HepG2 (cell line): ENCODE results near the gene STYK1. TPM values are rescaled to one million over a fixed set of nuclear protein-coding genes. Genes with fewer than 3 reads are reported as not detected.
A peak's percentile ranks its signal among the peaks of the same experiment; 100 is the strongest.

Experiments used
- DBP ChIP-seq: sonication (generic); formaldehyde crosslinking; IDR thresholded peaks from 2 replicates; pipeline ENCODE4 v1.4.0; 2020; ENCODE audit warnings: missing genetic modification reagents; ENCODE audit errors: not compliant biosample characterization
- FOXA1 ChIP-seq, 2 experiments: fragments of 450-650 bp in 1 of 2; sonication (generic) in 1 of 2; formaldehyde crosslinking in 1 of 2; IDR thresholded peaks; 2 replicates each; pipeline versions ENCODE4 v1.4.0 to v1.6.1; 2016 to 2020; ENCODE audit warnings: missing genetic modification reagents in 1 of 2
- MED1 ChIP-seq: sonication (generic); formaldehyde crosslinking; IDR thresholded peaks from 2 replicates; pipeline ENCODE4 v1.4.0; 2020; ENCODE audit warnings: missing genetic modification reagents
- TAF1 ChIP-seq: sonication (generic); formaldehyde crosslinking; IDR thresholded peaks from 2 replicates; pipeline ENCODE4 v1.4.0; 2020; ENCODE audit warnings: missing genetic modification reagents
- ZNF318 ChIP-seq: sonication (generic); formaldehyde crosslinking; IDR thresholded peaks from 2 replicates; pipeline ENCODE4 v1.4.0; 2020; ENCODE audit warnings: mild to moderate bottlenecking, missing genetic modification reagents
- ZNF564 ChIP-seq: sonication (generic); formaldehyde crosslinking; IDR thresholded peaks from 2 replicates; pipeline ENCODE4 v1.8.1; 2023; ENCODE audit warnings: mild to moderate bottlenecking, missing genetic modification reagents
- polyA plus RNA-seq, 8 experiments: library from polyadenylated mRNA; depleted of rRNA in 3 of 8; stranded (reverse) in 7 of 8; unstranded in 1 of 8; fragments of >200 nt; fragmentation: Illumina TruSeq in 4 of 8; extraction: Trizol in 4 of 8; gene quantifications; 2 replicates each; pipeline versions ENCODE4 v1.2.1 to v1.2.3, GENCODE V29; 2011 to 2016; ENCODE audit warnings: low read depth in 4 of 8, missing spikeins in 1 of 8, mixed read lengths in 1 of 8; ENCODE audit not compliant: insufficient read depth in 1 of 8
- total RNA-seq, 5 experiments: library from RNA; depleted of rRNA; stranded (reverse); fragments of >200 nt; fragmentation: Illumina TruSeq; extraction: Trizol; gene quantifications; 2 replicates each; pipeline ENCODE4 v1.2.3, GENCODE V29; 2016; ENCODE audit warnings: low read depth in 1 of 5
- TF ChIP-seq, protein P1 (sequence below): sonication (generic); formaldehyde crosslinking; IDR thresholded peaks from 2 replicates; pipeline ENCODE4 v1.5.0; 2020; ENCODE audit warnings: missing genetic modification reagents, mild to moderate bottlenecking, borderline replicate concordance
- TF ChIP-seq, protein P2 (sequence below), 2 experiments: sonication (generic) in 1 of 2; formaldehyde crosslinking in 1 of 2; IDR thresholded peaks; 2 replicates each; pipeline versions ENCODE4 v1.4.0 to v1.6.1; 2018 to 2020; ENCODE audit warnings: missing genetic modification reagents in 2 of 2, borderline replicate concordance in 1 of 2, low read depth in 1 of 2, mild to moderate bottlenecking in 1 of 2, missing biosample characterization in 1 of 2
- TF ChIP-seq, protein P3 (sequence below): sonication (generic); formaldehyde crosslinking; IDR thresholded peaks from 2 replicates; pipeline ENCODE4 v1.5.0; 2020; ENCODE audit warnings: missing genetic modification reagents

STYK1 gene
- total and polyA plus RNA-seq, 2 of the 13 experiments (the other 11 are each of a cell fraction or from before 2014, with no cell fraction given): not detected

GRCh38 chr12:10613349-10614055 is 60.4 kb downstream of the STYK1 start, which contains the start of gene MAGOHB (continued):
- TF ChIP-seq ZNF318 (CRISPR knock-in tag): 0 out of 2 replicates have a peak, but pooled peaks have one; percentile 51
- peak; percentile 86 for TF ChIP-seq MED1
- no peak for TF ChIP-seq FOXA1 (IDR thresholded peaks at IDR 0.05)
- 0 out of 2 replicates have a peak, but pooled peaks have one; percentile 29 for TF ChIP-seq FOXA1 (CRISPR knock-in tag; IDR thresholded peaks at IDR 0.05)
- TF ChIP-seq, protein P1, sequence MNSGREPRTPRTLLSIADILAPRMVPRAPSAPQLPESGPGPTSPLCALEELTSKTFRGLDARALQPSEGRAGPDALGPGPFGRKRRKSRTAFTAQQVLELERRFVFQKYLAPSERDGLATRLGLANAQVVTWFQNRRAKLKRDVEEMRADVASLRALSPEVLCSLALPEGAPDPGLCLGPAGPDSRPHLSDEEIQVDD (CRISPR knock-in tag): no peak
- TF ChIP-seq, protein P2, sequence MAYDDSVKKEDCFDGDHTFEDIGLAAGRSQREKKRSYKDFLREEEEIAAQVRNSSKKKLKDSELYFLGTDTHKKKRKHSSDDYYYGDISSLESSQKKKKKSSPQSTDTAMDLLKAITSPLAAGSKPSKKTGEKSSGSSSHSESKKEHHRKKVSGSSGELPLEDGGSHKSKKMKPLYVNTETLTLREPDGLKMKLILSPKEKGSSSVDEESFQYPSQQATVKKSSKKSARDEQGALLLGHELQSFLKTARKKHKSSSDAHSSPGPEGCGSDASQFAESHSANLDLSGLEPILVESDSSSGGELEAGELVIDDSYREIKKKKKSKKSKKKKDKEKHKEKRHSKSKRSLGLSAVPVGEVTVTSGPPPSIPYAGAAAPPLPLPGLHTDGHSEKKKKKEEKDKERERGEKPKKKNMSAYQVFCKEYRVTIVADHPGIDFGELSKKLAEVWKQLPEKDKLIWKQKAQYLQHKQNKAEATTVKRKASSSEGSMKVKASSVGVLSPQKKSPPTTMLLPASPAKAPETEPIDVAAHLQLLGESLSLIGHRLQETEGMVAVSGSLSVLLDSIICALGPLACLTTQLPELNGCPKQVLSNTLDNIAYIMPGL (CRISPR knock-in tag; IDR thresholded peaks at IDR 0.05; ENCODE audit: borderline replicate concordance in 1 of 2, low read depth in 1 of 2): peak; percentile 92 to 95
- peak; percentile 81 for TF ChIP-seq DBP
- TF ChIP-seq, protein P3, sequence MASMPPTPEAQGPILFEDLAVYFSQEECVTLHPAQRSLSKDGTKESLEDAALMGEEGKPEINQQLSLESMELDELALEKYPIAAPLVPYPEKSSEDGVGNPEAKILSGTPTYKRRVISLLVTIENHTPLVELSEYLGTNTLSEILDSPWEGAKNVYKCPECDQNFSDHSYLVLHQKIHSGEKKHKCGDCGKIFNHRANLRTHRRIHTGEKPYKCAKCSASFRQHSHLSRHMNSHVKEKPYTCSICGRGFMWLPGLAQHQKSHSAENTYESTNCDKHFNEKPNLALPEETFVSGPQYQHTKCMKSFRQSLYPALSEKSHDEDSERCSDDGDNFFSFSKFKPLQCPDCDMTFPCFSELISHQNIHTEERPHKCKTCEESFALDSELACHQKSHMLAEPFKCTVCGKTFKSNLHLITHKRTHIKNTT (CRISPR knock-in tag): no peak
- TF ChIP-seq TAF1 (CRISPR knock-in tag): peak; percentile 92
- peak; percentile 76; the same call in 1 of the 2 replicates for TF ChIP-seq ZNF564
